ENCODE data around the gene SMCO1.
"Not testable (repeated sequence)": the region's sequence is repeated elsewhere in the genome, so short reads cannot be mapped to it uniquely, and the experiment has no call there.

Gene SMCO1

DNA sequence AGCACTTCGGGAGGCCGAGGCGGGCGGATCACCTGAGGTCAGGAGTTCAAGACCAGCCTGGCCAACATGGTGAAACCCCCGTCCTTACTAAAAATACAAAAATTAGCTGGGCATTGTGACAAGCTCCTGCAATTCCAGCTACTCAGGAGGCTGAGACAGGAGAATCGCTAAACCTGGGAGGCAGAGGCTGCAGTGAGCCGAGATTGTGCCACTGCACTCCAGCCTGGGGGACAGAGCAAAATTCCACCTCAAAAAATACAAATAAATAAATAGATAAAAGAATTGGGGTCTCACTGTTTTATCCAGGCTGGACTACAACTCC is 11.1 kb downstream of the SMCO1 start:
- not testable (repeated sequence) for H3K36me3 ChIP-seq (ENCODE audit: control insufficient read depth, insufficient read depth, low read length, severe bottlenecking); H3K27me3 ChIP-seq (replicated peaks; ENCODE audit: control insufficient read depth, insufficient read depth, low read length); H3K9me3 ChIP-seq (ENCODE audit: control insufficient read depth, low read length)
- Histone ChIP-seq H3K4me1 (ENCODE audit: control insufficient read depth, insufficient read depth, low read length) (peaks cover 24% of the 10 kb centered on the region), H3K9ac (ENCODE audit: low read length) (peak overlapping the region; percentile 86), H3K4me3 (ENCODE audit: low read length) (peak overlapping the region; percentile 98)
- peak; percentile 5 for DNase-seq (ENCODE audit: low read depth)

DNA sequence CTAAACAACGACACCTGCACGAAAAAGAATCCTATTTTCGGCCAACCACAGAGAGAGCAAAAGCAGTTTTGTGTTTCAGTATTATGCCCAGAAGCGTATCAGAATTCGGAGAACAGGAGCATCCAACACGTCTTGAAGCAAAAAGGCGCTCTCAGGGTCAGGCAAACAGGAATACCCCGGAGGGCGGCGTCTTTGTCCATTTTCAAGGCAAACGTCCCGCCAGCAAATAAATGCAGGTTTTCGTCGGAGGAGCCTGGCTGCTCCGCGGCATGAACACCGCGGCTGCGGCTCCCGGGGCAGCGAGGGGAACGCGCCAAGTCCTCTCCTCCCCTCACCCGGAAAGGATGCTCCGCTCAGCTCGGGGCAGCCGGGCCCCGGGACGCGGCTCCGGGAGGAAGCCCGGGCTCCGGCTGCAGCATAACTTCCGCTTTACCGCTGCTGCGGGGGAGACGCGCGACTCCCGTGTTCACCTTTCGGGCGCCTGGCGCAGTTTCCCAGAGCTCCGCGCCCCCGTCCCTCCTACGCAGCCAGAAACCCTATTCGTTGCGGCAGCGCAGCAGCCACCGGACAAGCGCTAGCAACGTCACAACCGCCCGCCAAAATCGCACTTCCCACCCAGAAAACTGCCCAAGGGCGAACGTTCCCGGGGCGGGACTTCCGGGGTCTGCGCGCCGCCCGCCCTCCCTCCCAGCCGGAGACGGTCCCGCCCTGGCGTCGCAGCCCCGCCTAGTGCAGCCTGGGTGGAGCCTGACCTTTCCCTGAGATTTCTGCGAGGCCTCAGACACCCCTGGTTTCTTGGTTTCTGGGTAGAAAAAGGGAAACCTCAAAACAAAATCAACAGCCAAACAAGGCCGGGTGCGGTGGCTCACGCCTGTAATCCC is 11.7 kb downstream of the SMCO1 start, which contains the start of gene RNF168:
TSS of gene RNF168 (minus strand) at position 573 of the 881 bp plus-strand sequence. CDS start 595 bp downstream, outside the sequence.
- H3K9me3 ChIP-seq (ENCODE audit: control insufficient read depth, low read length) = no peaks in the 10 kb centered on the region
- peak; percentile 97 for DNase-seq (ENCODE audit: low read depth)
- no peaks in the 10 kb centered on the region for H3K36me3 ChIP-seq (ENCODE audit: control insufficient read depth, insufficient read depth, low read length, severe bottlenecking)
- H3K9ac ChIP-seq (ENCODE audit: low read length) = peak within 1 kb of the TSS; percentile 98
- H3K4me3 ChIP-seq (ENCODE audit: low read length) = peak within 1 kb of the TSS; percentile 98
- H3K27me3 ChIP-seq (replicated peaks; ENCODE audit: control insufficient read depth, insufficient read depth, low read length) = no peaks in the 10 kb centered on the region
- H3K4me1 ChIP-seq (ENCODE audit: control insufficient read depth, insufficient read depth, low read length) = peaks cover 30% of the 10 kb centered on the region

DNA sequence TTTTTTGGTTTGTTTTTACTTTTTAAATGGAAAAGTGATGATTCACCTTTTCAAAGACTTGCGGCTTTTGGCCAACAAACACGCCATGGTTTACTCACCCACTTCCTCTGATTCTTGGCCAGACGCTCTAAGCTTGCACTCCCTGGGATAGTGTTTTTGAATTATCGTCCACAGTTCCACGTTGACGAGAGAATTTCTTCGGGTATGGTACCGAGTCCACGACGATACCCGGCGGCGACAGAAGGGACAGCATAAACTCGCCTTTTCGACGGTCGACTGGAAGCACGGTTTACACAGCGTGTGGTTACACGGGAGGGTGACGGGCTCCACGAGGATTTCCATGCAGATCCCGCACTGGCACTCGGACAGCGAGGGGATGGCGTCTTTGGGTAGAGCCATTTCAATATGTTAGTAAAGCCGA is 12.4 kb downstream of the SMCO1 start:
- peak; percentile 89 for DNase-seq (ENCODE audit: low read depth)

DNA sequence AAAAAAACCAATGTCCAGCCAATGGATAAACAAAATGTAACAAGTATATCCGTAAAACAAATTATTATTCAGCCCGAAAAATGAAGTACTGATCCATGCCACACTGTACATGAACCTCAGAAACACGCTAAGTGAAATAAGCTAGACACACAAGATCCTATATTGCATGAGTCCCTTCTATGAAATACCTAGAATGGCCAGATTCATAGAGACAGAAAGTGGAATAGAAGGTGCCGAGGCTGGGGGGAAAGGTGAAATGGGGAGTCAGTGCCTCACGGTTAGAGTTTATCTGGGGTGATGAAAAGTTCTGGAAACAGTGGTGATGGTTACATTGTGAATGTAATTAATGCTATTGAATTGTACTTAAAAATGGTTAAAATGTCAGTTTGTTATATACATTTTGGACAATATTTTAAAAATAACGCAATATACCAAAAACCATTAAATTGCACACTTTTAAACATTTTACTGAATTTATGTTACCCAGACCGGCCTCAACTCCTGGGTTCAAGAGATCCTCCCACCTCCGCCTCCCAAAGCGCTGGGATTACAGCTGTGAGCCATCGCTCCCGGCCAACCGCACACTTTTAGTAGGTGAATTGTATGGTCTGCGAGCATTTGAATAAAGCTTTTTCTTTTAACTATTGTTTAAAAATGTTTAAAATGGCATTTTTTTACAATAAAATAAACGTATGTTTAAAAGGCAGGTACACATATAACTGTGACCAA is 13.7 kb downstream of the SMCO1 start:
- Histone ChIP-seq H3K36me3 (ENCODE audit: control insufficient read depth, insufficient read depth, low read length, severe bottlenecking) (no peaks in the 10 kb centered on the region), H3K9ac (ENCODE audit: low read length) (peak overlapping the region; percentile 98), H3K4me1 (ENCODE audit: control insufficient read depth, insufficient read depth, low read length) (peaks cover 31% of the 10 kb centered on the region), H3K27me3 (replicated peaks; ENCODE audit: control insufficient read depth, insufficient read depth, low read length) (no peaks in the 10 kb centered on the region), H3K9me3 (ENCODE audit: control insufficient read depth, low read length) (no peaks in the 10 kb centered on the region), H3K4me3 (ENCODE audit: low read length) (peak overlapping the region; percentile 98)
- DNase-seq (ENCODE audit: low read depth) = peak; percentile 68

More for the DNA sequence above, 12.4 kb downstream of the SMCO1 start:
- peaks cover 31% of the 10 kb centered on the region for H3K4me1 ChIP-seq (ENCODE audit: control insufficient read depth, insufficient read depth, low read length)
- no peaks in the 10 kb centered on the region for H3K9me3 ChIP-seq (ENCODE audit: control insufficient read depth, low read length)
- H3K9ac ChIP-seq (ENCODE audit: low read length) = peak overlapping the region; percentile 98
- H3K4me3 ChIP-seq (ENCODE audit: low read length) = peak overlapping the region; percentile 98
- H3K27me3 ChIP-seq (replicated peaks; ENCODE audit: control insufficient read depth, insufficient read depth, low read length) = no peaks in the 10 kb centered on the region
- H3K36me3 ChIP-seq (ENCODE audit: control insufficient read depth, insufficient read depth, low read length, severe bottlenecking) = no peaks in the 10 kb centered on the region

GRCh38 chr3:196499807-196500524 is 15.2 kb downstream of the SMCO1 start:
- Histone ChIP-seq H3K9ac (ENCODE audit: low read length) (peak overlapping the region; percentile 86), H3K9me3 (ENCODE audit: control insufficient read depth, low read length) (no peaks in the 10 kb centered on the region), H3K4me3 (ENCODE audit: low read length) (peak overlapping the region; percentile 98), H3K27me3 (replicated peaks; ENCODE audit: control insufficient read depth, insufficient read depth, low read length) (no peaks in the 10 kb centered on the region), H3K36me3 (ENCODE audit: control insufficient read depth, insufficient read depth, low read length, severe bottlenecking) (peaks cover 4% of the 10 kb centered on the region), H3K4me1 (ENCODE audit: control insufficient read depth, insufficient read depth, low read length) (peaks cover 31% of the 10 kb centered on the region)
- DNase-seq (ENCODE audit: low read depth) = no peak

DNA sequence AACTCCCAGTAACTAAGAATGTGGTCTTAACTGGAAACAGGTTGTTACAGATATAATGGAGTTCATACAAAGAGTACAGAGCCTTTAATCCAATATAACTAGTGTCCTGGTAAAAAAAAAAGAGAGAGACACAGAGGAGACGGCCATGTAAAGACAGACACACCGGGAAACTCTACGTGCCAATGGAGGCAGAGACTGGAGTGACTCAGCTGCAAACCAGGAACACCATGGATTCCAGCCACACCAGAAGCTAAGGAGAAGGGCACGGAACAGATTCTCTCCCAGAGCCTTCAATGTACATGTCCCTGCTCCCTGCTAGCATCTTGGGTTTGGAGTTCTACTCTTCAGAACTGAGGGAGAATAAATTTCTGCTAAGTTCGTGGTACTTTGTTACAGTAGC is 16.1 kb downstream of the SMCO1 start:
- Histone ChIP-seq H3K36me3 (ENCODE audit: control insufficient read depth, insufficient read depth, low read length, severe bottlenecking) (peaks cover 4% of the 10 kb centered on the region), H3K4me3 (ENCODE audit: low read length) (peak overlapping the region; percentile 98), H3K4me1 (ENCODE audit: control insufficient read depth, insufficient read depth, low read length) (peaks cover 27% of the 10 kb centered on the region), H3K9ac (ENCODE audit: low read length) (peak overlapping the region; percentile 12), H3K9me3 (ENCODE audit: control insufficient read depth, low read length) (no peaks in the 10 kb centered on the region), H3K27me3 (replicated peaks; ENCODE audit: control insufficient read depth, insufficient read depth, low read length) (no peaks in the 10 kb centered on the region)
- peak; percentile 4 for DNase-seq (ENCODE audit: low read depth)

GRCh38 chr3:196498297-196498696 is 16.8 kb downstream of the SMCO1 start:
- Histone ChIP-seq H3K9me3 (ENCODE audit: control insufficient read depth, low read length) (no peaks in the 10 kb centered on the region), H3K36me3 (ENCODE audit: control insufficient read depth, insufficient read depth, low read length, severe bottlenecking) (peaks cover 4% of the 10 kb centered on the region), H3K4me3 (ENCODE audit: low read length) (no peak overlapping the region), H3K27me3 (replicated peaks; ENCODE audit: control insufficient read depth, insufficient read depth, low read length) (no peaks in the 10 kb centered on the region), H3K4me1 (ENCODE audit: control insufficient read depth, insufficient read depth, low read length) (peaks cover 24% of the 10 kb centered on the region), H3K9ac (ENCODE audit: low read length) (no peak overlapping the region)
- DNase-seq (ENCODE audit: low read depth) = no peak

- DNase-seq (ENCODE audit: low read depth) = no peak
- Histone ChIP-seq H3K9me3 (ENCODE audit: control insufficient read depth, low read length) (no peaks in the 10 kb centered on the region), H3K36me3 (ENCODE audit: control insufficient read depth, insufficient read depth, low read length, severe bottlenecking) (peaks cover 4% of the 10 kb centered on the region)
Measured at GRCh38 chr3:196496183-196496582, 19.0 kb downstream of the SMCO1 start.

GRCh38 chr3:196493292-196493691 is 21.9 kb downstream of the SMCO1 start:
- Histone ChIP-seq H3K9me3 (ENCODE audit: control insufficient read depth, low read length) (no peaks in the 10 kb centered on the region), H3K4me3 (ENCODE audit: low read length) (no peak overlapping the region), H3K36me3 (ENCODE audit: control insufficient read depth, insufficient read depth, low read length, severe bottlenecking) (peaks cover 4% of the 10 kb centered on the region), H3K9ac (ENCODE audit: low read length) (no peak overlapping the region), H3K4me1 (ENCODE audit: control insufficient read depth, insufficient read depth, low read length) (no peaks in the 10 kb centered on the region), H3K27me3 (replicated peaks; ENCODE audit: control insufficient read depth, insufficient read depth, low read length) (no peaks in the 10 kb centered on the region)
- no peak for DNase-seq (ENCODE audit: low read depth)

More at GRCh38 chr3:196496183-196496582, 19.0 kb downstream of the SMCO1 start:
- Histone ChIP-seq H3K27me3 (replicated peaks; ENCODE audit: control insufficient read depth, insufficient read depth, low read length) (no peaks in the 10 kb centered on the region), H3K9ac (ENCODE audit: low read length) (no peak overlapping the region), H3K4me3 (ENCODE audit: low read length) (no peak overlapping the region), H3K4me1 (ENCODE audit: control insufficient read depth, insufficient read depth, low read length) (peaks cover 24% of the 10 kb centered on the region)

DNA sequence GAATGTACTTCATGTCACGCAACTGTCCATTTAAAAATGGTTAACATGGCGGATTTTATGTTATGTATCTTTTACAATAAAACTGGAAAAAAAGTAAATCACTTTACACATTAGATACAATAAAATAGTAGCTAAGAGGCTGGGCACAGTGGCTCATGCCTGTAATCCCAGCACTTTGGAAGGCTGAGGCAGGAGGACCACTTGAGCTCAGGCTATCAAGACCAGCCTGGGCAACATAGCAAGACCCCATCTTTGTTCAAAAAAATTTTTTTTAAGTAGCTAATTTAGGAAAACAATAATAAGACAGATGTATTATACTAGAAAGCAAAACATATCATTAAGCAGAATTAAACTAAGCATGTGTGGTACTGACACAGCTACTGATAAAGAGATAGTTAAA is 23.1 kb downstream of the SMCO1 start:
- DNase-seq (ENCODE audit: low read depth) = no peak
- no peak overlapping the region for H3K4me3 ChIP-seq (ENCODE audit: low read length)

GRCh38 chr3:196489747-196490146 is 25.4 kb downstream of the SMCO1 start:
- Histone ChIP-seq H3K4me1 (ENCODE audit: control insufficient read depth, insufficient read depth, low read length) (no peaks in the 10 kb centered on the region), H3K4me3 (ENCODE audit: low read length) (no peak overlapping the region)
- no peak for DNase-seq (ENCODE audit: low read depth)

More for the DNA sequence above, 23.1 kb downstream of the SMCO1 start:
- Histone ChIP-seq H3K4me1 (ENCODE audit: control insufficient read depth, insufficient read depth, low read length) (no peaks in the 10 kb centered on the region), H3K36me3 (ENCODE audit: control insufficient read depth, insufficient read depth, low read length, severe bottlenecking) (peaks cover 13% of the 10 kb centered on the region), H3K9me3 (ENCODE audit: control insufficient read depth, low read length) (no peaks in the 10 kb centered on the region), H3K9ac (ENCODE audit: low read length) (no peak overlapping the region), H3K27me3 (replicated peaks; ENCODE audit: control insufficient read depth, insufficient read depth, low read length) (no peaks in the 10 kb centered on the region)

More at GRCh38 chr3:196489747-196490146, 25.4 kb downstream of the SMCO1 start:
- Histone ChIP-seq H3K27me3 (replicated peaks; ENCODE audit: control insufficient read depth, insufficient read depth, low read length) (no peaks in the 10 kb centered on the region), H3K9me3 (ENCODE audit: control insufficient read depth, low read length) (no peaks in the 10 kb centered on the region), H3K36me3 (ENCODE audit: control insufficient read depth, insufficient read depth, low read length, severe bottlenecking) (peaks cover 32% of the 10 kb centered on the region), H3K9ac (ENCODE audit: low read length) (no peak overlapping the region)
